Activated CD8-positive, alpha-beta memory T cell treated with anti-CD3 and anti-CD28 coated beads, Interleukin-2, amount 50 U/mL, for 1 hour (primary cell): ENCODE measurements around the gene ZNRF2.

ENCODE experiments used
- DNase-seq: peaks from one replicate; pipeline ENCODE4 v3.0.0-alpha.2; 2020; ENCODE audit errors: extremely low read depth

Gene ZNRF2

DNA sequence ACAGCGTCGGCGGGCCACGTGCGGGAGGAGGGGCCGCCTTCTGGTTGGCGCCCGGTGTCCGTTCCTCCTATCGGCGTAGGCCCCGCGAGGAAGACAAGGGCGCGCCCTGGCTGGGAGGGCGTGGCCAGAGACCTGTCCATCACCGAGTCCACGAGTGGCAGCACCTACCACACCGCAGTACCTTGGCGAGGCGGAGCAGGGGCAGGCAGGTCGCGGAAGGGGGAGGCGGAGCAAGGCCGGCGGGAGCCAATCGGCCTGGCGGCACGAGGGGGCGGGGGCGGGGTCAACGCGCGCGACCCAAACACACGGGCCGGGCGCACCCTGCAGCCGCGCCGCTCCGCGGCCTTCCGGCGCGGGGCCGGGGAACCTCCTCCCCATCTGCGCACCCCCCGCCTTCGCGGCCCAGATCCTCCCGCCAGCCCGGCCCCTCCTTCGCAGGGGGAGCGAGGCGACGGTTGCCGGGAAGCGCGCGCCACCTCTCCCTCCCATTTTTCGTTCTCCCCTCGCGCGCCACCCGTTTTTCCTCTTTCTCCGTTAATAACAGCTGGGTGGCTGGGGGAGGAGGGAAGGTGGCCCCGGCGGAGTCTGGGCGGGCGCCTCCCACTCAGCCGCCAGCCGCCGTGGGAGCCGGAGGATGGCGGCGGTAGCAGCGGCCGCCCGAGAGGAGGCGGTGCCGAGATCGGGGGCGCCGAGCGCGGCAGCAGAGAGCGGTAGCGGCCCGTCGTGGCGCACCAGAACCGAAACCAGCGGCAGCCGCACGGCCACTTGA lies at the start of gene ZNRF2:
Gene ZNRF2, plus strand, starts transcription at position 300 of the 769 bp plus-strand sequence. CDS start 761 bp downstream, outside the sequence.
- peak; percentile 98 for DNase-seq

GRCh38 chr7:30237271-30237695 lies 47.1 kb upstream of the ZNRF2 start:
- no peak for DNase-seq

- DNase-seq: no peak
Observed at GRCh38 chr7:30238721-30239441, 45.5 kb upstream of the ZNRF2 start.

GRCh38 chr7:30240106-30240800 lies 44.1 kb upstream of the ZNRF2 start:
- DNase-seq: no peak

- DNase-seq: no peak
Observed at GRCh38 chr7:30241767-30242166, 42.6 kb upstream of the ZNRF2 start.

DNA sequence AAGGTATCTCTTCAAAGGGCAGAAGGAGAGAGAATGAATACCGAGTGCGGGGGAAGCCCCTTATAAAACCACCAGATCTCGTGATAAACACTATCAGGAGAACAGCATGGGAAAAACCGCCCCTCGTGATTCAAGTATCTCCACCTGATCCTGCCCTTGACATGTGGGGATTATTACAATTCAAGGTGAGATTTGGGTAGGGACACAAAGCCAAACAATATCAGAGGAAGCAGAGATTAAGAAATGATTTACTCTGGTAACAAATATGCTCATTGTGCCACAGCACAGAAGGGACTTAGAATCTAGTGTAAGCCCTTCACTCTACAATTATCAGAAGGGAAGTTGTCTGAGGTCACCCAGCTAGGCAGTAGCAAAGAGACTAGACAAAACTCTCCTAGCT lies 40.1 kb upstream of the ZNRF2 start:
- no peak for DNase-seq

- no peak for DNase-seq
Observed at GRCh38 chr7:30245913-30246312, 38.5 kb upstream of the ZNRF2 start.

DNA sequence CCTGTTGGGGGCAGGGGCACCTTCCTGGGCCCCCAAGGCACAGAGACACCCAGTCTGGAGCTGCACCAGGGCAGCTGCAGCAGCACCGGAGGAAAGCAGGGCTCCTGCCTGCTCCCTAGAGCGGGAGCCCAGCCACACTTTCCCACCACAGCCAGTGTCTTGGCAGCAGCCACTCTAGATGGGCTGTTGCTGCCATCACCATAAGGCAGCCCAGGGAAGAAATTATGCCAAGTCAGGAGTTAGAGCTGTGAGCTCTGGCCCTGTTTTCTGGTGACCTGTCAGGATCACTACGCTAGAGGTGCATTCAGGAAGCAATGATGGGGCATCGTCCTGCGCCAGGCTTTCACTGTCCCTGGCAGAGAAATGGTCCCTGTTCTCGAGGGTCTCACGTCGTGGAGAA lies 38.0 kb upstream of the ZNRF2 start:
- DNase-seq: no peak

DNA sequence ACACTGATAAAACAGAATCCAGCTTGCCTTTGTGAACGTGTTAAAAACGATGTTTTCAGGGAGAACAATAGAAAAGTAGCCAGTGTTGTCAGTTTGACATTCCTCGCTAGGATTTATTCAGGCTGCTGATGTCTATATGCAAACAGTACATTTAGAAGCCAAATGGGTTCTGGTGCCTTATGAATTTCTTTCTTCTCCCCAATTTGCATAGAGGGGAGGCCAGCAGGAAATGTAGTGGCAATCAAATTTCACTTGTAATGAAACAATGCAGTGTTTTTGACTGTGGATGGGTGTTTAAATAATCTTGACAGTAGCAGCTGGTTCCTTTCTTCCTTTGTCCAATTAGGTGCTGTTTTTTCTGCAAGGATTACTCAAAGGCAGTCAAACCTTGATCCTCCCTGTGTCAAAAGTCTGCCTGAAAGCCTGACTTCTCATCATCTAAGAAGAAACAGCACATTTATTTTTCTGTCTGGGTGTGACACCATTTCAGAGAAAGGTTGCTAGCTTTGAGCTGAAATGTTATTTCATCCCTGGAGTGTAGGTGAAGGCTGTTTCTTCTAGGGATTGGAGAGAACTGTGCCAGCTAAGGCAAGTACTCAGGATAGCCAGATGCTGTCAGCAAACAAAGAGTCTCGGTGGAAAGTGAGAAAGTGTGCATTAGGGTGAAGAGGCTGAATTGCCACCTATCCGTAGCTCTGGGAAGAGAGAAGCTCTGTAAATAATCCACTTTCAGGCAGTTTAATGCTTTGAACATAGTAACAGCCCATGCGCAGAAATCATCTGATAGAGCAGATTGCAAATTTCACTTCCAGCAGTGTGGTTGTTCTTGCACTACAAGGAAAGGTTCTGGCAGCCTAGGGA lies 36.6 kb upstream of the ZNRF2 start:
- no peak for DNase-seq

DNA sequence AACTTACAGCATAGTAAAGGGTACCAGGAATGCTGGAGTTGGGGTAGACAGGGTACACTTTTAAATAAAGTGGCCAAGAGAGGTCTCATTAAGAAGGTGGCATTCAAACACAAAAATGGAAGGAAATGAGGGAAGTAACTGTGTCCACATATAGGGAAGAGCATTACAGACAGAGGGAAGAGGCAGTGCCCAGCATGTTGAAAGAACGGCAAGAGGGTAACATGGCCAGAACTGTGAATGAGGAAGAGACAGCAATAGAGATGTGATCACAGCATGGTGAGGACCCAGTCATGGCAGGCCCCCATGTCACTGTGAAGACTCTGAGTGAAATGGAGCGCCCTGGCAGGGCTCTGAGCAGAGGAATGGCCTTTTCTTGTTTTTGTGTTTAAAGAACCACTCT lies 35.1 kb upstream of the ZNRF2 start:
- no peak for DNase-seq

GRCh38 chr7:30249986-30250774 lies 34.2 kb upstream of the ZNRF2 start:
- DNase-seq: no peak

DNA sequence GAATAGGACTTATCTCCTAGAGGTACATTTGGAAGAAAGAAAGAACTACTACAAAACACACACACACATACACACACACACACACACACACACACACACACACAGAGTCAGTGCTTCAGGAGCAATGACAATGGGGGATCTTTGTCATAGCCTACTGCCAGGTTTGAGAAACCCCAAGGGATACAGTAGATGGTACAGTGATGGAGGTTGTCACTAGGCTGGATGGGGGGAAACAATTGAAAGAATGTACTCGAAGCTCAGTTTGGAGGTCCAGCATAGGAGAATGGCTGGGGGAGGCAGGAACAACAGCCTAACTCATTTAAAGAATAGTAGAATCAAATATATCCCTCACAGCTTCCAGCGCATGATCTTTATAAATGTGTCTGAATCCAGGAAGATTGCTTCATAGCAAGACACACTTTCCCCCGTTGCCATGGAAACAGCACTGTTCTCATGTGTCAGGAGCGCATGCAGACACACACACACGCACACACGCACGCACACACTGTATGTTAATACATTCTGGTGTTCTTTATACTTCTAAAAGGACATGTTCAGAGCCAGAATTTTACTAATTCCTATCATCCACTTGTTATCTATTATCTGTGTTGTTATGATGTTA lies 32.6 kb upstream of the ZNRF2 start:
- DNase-seq: no peak

- no peak for DNase-seq
Observed at GRCh38 chr7:30252885-30253795, 31.3 kb upstream of the ZNRF2 start.

GRCh38 chr7:30253796-30254165 lies 30.6 kb upstream of the ZNRF2 start:
- DNase-seq: no peak

- no peak for DNase-seq
Observed at GRCh38 chr7:30254248-30254647, 30.1 kb upstream of the ZNRF2 start.

GRCh38 chr7:30254717-30255063 lies 29.7 kb upstream of the ZNRF2 start:
- DNase-seq: no peak

- no peak for DNase-seq
Observed at GRCh38 chr7:30255064-30255769, 29.2 kb upstream of the ZNRF2 start.

DNA sequence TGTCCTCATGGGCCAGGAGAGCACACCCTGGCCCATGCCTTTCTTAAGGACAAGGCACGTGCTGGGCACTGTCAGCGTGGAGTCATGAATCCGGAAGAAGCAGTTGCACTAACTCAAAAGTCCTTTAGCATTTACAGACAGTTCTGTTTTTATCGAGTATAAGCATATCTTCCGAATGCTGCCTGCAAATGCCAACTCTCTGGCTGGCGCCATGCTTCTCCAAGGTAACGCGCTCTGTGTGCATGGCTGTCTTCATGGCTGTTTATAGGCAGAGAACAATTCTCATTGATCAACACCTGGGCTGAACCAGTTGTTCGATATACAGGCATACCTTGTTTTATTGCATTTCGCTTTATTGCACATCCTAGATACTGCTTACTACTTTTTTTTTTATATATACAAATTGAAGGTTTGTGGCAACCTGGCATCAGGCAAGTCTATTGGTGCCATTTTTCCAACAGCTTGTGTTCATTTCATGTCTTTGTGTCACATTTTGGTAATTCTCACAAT lies 28.0 kb upstream of the ZNRF2 start:
- no peak for DNase-seq
